Measurements from ENCODE around the gene USP17L22.
"Not testable (repeated sequence)": the region's sequence is repeated elsewhere in the genome, so short reads cannot be mapped to it uniquely, and the experiment has no call there.

USP17L22 gene, protein sequence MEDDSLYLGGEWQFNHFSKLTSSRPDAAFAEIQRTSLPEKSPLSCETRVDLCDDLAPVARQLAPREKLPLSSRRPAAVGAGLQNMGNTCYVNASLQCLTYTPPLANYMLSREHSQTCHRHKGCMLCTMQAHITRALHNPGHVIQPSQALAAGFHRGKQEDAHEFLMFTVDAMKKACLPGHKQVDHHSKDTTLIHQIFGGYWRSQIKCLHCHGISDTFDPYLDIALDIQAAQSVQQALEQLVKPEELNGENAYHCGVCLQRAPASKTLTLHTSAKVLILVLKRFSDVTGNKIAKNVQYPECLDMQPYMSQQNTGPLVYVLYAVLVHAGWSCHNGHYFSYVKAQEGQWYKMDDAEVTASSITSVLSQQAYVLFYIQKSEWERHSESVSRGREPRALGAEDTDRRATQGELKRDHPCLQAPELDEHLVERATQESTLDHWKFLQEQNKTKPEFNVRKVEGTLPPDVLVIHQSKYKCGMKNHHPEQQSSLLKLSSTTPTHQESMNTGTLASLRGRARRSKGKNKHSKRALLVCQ

DNA sequence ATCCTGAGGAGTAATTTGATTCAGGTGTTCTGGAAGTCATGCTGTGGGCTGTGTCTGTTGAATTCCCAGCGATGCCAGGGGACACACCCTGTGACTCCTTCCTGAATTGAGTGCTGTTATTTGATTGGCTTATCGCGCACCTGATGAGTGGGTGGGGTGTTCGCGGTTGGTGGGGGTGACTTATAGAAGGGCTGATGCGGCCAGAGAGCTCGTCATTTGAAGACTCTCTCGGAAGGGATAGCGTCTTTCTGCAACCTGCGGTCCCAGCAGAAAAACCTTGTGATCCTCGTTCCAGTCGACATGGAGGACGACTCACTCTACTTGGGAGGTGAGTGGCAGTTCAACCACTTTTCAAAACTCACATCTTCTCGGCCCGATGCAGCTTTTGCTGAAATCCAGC lies at the start of gene USP17L22:
Gene USP17L22 (plus strand): TSS at position 301 of the 400 bp plus-strand sequence. CDS start 0 bp downstream, at position 301.
- H3K4me3 Mint-ChIP-seq, H3K4me1 Mint-ChIP-seq, H3K9me3 Mint-ChIP-seq, H3K36me3 Mint-ChIP-seq, H3K27me3 Mint-ChIP-seq, ATAC-seq, H3K27ac Mint-ChIP-seq: not testable (repeated sequence)

DNA sequence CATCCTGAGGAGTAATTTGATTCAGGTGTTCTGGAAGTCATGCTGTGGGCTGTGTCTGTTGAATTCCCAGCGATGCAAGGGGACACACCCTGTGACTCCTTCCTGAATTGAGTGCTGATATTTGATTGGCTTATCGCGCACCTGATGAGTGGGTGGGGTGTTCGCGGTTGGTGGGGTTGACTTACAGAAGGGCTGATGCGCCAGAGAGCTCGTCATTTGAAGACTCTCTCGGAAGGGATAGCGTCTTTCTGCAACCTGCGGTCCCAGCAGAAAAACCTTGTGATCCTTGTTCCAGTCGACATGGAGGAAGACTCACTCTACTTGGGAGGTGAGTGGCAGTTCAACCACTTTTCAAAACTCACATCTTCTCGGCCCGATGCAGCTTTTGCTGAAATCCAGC lies 47.6 kb upstream of the USP17L22 start, which contains the start of gene USP17L12:
Gene USP17L12 (plus strand): TSS at position 301 of the 400 bp plus-strand sequence. CDS start 0 bp downstream, at position 301.
- ATAC-seq: not testable (repeated sequence)

DNA sequence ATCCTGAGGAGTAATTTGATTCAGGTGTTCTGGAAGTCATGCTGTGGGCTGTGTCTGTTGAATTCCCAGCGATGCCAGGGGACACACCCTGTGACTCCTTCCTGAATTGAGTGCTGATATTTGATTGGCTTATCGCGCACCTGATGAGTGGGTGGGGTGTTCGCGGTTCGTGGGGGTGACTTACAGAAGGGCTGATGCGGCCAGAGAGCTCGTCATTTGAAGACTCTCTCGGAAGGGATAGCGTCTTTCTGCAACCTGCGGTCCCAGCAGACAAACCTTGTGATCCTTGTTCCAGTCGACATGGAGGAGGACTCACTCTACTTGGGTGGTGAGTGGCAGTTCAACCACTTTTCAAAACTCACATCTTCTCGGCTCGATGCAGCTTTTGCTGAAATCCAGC lies 42.8 kb upstream of the USP17L22 start, which contains the start of gene USP17L13:
Gene USP17L13 (plus strand): TSS at position 301 of the 400 bp plus-strand sequence. CDS start 0 bp downstream, at position 301.
- not testable (repeated sequence) for H3K27me3 Mint-ChIP-seq, ATAC-seq, H3K4me1 Mint-ChIP-seq, H3K36me3 Mint-ChIP-seq, H3K27ac Mint-ChIP-seq, H3K4me3 Mint-ChIP-seq, H3K9me3 Mint-ChIP-seq

More for the DNA sequence above, 47.6 kb upstream of the USP17L22 start, which contains the start of gene USP17L12:
- H3K9me3 Mint-ChIP-seq, H3K4me3 Mint-ChIP-seq, H3K4me1 Mint-ChIP-seq, H3K36me3 Mint-ChIP-seq, H3K27me3 Mint-ChIP-seq, H3K27ac Mint-ChIP-seq: not testable (repeated sequence)

DNA sequence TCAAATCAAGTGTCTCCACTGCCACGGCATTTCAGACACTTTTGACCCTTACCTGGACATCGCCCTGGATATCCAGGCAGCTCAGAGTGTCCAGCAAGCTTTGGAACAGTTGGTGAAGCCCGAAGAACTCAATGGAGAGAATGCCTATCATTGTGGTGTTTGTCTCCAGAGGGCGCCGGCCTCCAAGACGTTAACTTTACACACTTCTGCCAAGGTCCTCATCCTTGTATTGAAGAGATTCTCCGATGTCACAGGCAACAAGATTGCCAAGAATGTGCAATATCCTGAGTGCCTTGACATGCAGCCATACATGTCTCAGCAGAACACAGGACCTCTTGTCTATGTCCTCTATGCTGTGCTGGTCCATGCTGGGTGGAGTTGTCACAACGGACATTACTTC lies 37.2 kb upstream of the USP17L22 start:
- H3K4me3 Mint-ChIP-seq, H3K27ac Mint-ChIP-seq, H3K4me1 Mint-ChIP-seq, H3K27me3 Mint-ChIP-seq, H3K36me3 Mint-ChIP-seq, H3K9me3 Mint-ChIP-seq, ATAC-seq: not testable (repeated sequence)

DNA sequence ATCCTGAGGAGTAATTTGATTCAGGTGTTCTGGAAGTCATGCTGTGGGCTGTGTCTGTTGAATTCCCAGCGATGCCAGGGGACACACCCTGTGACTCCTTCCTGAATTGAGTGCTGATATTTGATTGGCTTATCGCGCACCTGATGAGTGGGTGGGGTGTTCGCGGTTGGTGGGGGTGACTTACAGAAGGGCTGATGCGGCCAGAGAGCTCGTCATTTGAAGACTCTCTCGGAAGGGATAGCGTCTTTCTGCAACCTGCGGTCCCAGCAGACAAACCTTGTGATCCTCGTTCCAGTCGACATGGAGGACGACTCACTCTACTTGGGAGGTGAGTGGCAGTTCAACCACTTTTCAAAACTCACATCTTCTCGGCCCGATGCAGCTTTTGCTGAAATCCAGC lies 33.3 kb upstream of the USP17L22 start, which contains the start of gene USP17L15:
Gene USP17L15 (plus strand): TSS at position 301 of the 400 bp plus-strand sequence. CDS start 0 bp downstream, at position 301.
- not testable (repeated sequence) for H3K4me3 Mint-ChIP-seq, H3K36me3 Mint-ChIP-seq, H3K9me3 Mint-ChIP-seq, ATAC-seq, H3K4me1 Mint-ChIP-seq, H3K27me3 Mint-ChIP-seq, H3K27ac Mint-ChIP-seq

DNA sequence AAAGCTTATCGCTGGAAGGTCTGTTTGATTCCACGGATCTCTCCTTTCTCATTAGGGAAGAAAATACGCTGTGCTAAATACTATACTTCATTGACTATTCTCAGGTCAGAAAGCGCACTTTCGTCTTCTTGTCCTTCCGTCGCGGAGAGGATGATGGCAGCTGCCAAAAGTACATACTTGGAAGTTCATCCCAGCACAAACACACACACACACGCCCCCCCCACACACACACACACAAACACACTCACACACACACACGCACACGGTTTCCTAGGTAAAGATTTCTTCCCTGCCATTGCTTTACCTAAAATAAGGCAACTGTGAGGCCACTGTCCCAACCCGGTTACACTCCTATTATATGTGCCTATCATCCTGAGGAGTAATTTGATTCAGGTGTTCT lies 29.0 kb upstream of the USP17L22 start:
- not testable (repeated sequence) for H3K27me3 Mint-ChIP-seq, H3K4me3 Mint-ChIP-seq, H3K27ac Mint-ChIP-seq, H3K36me3 Mint-ChIP-seq, ATAC-seq, H3K4me1 Mint-ChIP-seq, H3K9me3 Mint-ChIP-seq

DNA sequence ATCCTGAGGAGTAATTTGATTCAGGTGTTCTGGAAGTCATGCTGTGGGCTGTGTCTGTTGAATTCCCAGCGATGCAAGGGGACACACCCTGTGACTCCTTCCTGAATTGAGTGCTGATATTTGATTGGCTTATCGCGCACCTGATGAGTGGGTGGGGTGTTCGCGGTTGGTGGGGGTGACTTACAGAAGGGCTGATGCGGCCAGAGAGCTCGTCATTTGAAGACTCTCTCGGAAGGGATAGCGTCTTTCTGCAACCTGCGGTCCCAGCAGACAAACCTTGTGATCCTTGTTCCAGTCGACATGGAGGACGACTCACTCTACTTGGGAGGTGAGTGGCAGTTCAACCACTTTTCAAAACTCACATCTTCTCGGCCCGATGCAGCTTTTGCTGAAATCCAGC lies 23.8 kb upstream of the USP17L22 start, which contains the start of gene USP17L17:
Gene USP17L17 (plus strand): TSS at position 301 of the 400 bp plus-strand sequence. CDS start 0 bp downstream, at position 301.
- H3K9me3 Mint-ChIP-seq, H3K36me3 Mint-ChIP-seq, H3K27me3 Mint-ChIP-seq, H3K4me3 Mint-ChIP-seq, H3K4me1 Mint-ChIP-seq, ATAC-seq, H3K27ac Mint-ChIP-seq: not testable (repeated sequence)

DNA sequence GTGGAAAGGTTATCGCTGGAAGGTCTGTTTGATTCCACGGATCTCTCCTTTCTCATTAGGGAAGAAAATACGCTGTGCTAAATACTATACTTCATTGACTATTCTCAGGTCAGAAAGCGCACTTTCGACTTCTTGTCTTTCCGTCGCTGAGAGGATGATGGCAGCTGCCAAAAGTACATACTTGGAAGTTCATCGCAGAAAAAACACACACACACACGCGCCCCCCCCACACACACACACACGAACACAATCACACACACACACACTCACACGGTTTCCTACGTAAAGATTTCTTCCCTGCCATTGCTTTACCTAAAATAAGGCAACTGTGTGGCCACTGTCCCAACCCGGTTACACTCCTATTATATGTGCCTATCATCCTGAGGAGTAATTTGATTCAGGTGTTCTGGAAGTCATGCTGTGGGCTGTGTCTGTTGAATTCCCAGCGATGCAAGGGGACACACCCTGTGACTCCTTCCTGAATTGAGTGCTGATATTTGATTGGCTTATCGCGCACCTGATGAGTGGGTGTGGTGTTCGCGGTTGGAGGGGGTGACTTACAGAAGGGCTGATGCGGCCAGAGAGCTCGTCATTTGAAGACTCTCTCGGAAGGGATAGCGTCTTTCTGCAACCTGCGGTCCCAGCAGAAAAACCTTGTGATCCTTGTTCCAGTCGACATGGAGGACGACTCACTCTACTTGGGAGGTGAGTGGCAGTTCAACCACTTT lies 19.3 kb upstream of the USP17L22 start, which contains the start of gene USP17L18:
Gene USP17L18 (plus strand): TSS at position 678 of the 728 bp plus-strand sequence. CDS start 0 bp downstream, at position 678.
- H3K4me3 Mint-ChIP-seq, H3K36me3 Mint-ChIP-seq, H3K27me3 Mint-ChIP-seq, H3K9me3 Mint-ChIP-seq, H3K27ac Mint-ChIP-seq, ATAC-seq, H3K4me1 Mint-ChIP-seq: not testable (repeated sequence)

DNA sequence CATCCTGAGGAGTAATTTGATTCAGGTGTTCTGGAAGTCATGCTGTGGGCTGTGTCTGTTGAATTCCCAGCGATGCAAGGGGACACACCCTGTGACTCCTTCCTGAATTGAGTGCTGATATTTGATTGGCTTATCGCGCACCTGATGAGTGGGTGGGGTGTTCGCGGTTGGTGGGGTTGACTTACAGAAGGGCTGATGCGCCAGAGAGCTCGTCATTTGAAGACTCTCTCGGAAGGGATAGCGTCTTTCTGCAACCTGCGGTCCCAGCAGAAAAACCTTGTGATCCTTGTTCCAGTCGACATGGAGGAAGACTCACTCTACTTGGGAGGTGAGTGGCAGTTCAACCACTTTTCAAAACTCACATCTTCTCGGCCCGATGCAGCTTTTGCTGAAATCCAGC lies 14.3 kb upstream of the USP17L22 start, which contains the start of gene USP17L19:
Gene USP17L19 (plus strand): TSS at position 301 of the 400 bp plus-strand sequence. CDS start 0 bp downstream, at position 301.
- not testable (repeated sequence) for H3K4me3 Mint-ChIP-seq, H3K9me3 Mint-ChIP-seq, H3K4me1 Mint-ChIP-seq, H3K27ac Mint-ChIP-seq, ATAC-seq, H3K36me3 Mint-ChIP-seq, H3K27me3 Mint-ChIP-seq

DNA sequence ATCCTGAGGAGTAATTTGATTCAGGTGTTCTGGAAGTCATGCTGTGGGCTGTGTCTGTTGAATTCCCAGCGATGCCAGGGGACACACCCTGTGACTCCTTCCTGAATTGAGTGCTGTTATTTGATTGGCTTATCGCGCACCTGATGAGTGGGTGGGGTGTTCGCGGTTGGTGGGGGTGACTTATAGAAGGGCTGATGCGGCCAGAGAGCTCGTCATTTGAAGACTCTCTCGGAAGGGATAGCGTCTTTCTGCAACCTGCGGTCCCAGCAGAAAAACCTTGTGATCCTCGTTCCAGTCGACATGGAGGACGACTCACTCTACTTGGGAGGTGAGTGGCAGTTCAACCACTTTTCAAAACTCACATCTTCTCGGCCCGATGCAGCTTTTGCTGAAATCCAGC lies 9.6 kb upstream of the USP17L22 start, which contains the start of gene USP17L20:
Gene USP17L20 (plus strand): TSS at position 301 of the 400 bp plus-strand sequence. CDS start 0 bp downstream, at position 301.
- not testable (repeated sequence) for H3K4me1 Mint-ChIP-seq, H3K9me3 Mint-ChIP-seq, H3K27ac Mint-ChIP-seq, ATAC-seq, H3K36me3 Mint-ChIP-seq, H3K4me3 Mint-ChIP-seq, H3K27me3 Mint-ChIP-seq

DNA sequence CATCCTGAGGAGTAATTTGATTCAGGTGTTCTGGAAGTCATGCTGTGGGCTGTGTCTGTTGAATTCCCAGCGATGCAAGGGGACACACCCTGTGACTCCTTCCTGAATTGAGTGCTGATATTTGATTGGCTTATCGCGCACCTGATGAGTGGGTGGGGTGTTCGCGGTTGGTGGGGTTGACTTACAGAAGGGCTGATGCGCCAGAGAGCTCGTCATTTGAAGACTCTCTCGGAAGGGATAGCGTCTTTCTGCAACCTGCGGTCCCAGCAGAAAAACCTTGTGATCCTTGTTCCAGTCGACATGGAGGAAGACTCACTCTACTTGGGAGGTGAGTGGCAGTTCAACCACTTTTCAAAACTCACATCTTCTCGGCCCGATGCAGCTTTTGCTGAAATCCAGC lies 4.8 kb upstream of the USP17L22 start, which contains the start of gene USP17L21:
Gene USP17L21 (plus strand): TSS at position 301 of the 400 bp plus-strand sequence. CDS start 0 bp downstream, at position 301.
- not testable (repeated sequence) for H3K4me1 Mint-ChIP-seq, H3K4me3 Mint-ChIP-seq, ATAC-seq, H3K27ac Mint-ChIP-seq, H3K36me3 Mint-ChIP-seq, H3K9me3 Mint-ChIP-seq, H3K27me3 Mint-ChIP-seq

DNA sequence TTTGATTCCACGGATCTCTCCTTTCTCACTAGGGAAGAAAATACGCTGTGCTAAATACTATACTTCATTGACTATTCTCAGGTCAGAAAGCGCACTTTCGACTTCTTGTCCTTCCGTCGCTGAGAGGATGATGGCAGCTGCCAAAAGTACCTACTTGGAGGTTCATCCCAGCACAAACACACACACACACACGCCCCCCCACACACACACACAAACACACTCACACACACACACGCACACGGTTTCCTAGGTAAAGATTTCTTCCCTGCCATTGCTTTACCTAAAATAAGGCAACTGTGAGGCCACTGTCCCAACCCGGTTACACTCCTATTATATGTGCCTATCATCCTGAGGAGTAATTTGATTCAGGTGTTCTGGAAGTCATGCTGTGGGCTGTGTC lies 4.3 kb downstream of the USP17L22 start:
- not testable (repeated sequence) for H3K36me3 Mint-ChIP-seq, H3K4me1 Mint-ChIP-seq, ATAC-seq, H3K27me3 Mint-ChIP-seq, H3K9me3 Mint-ChIP-seq, H3K4me3 Mint-ChIP-seq, H3K27ac Mint-ChIP-seq

All from stimulated activated memory B cell treated with anti-CD40 and anti-IgM and Interleukin-4, amounts not matched to agents 10 μg/mL and 1 μg/mL and 100 μg/mL, for 72 hours (primary cell).